GM21529 (cell line): Measurements from ENCODE around the gene AHNAK2.
"Not testable (repeated sequence)": the region's sequence is repeated elsewhere in the genome, so short reads cannot be mapped to it uniquely, and the experiment has no call there.

Experiments
- ATAC-seq: cut with Tn5 transposase; IDR thresholded peaks from one replicate; pipeline ENCODE4 v1.9.1; 2021; ENCODE audit not compliant: unreplicated experiment

Gene AHNAK2

GRCh38 chr14:104954746-104955395, 23.3 kb downstream of the AHNAK2 start:
- no peak for ATAC-seq

- no peak for ATAC-seq
Observed at GRCh38 chr14:104953896-104954656, 24.1 kb downstream of the AHNAK2 start.

GRCh38 chr14:104953097-104953496, 25.1 kb downstream of the AHNAK2 start:
- ATAC-seq = no peak

- not testable (repeated sequence) for ATAC-seq
Observed at GRCh38 chr14:104951863-104952657, 26.1 kb downstream of the AHNAK2 start.

- ATAC-seq = not testable (repeated sequence)
Observed at GRCh38 chr14:104950701-104951100, 27.5 kb downstream of the AHNAK2 start.

- ATAC-seq = no peak
Observed at GRCh38 chr14:104950021-104950420, 28.2 kb downstream of the AHNAK2 start.

- not testable (repeated sequence) for ATAC-seq
Observed at GRCh38 chr14:104949406-104949955, 28.7 kb downstream of the AHNAK2 start.

- ATAC-seq = no peak
Observed at GRCh38 chr14:104948736-104949031, 29.5 kb downstream of the AHNAK2 start.

GRCh38 chr14:104947881-104948735, 30.1 kb downstream of the AHNAK2 start:
- ATAC-seq = not testable (repeated sequence)

GRCh38 chr14:104947201-104947600, 31.0 kb downstream of the AHNAK2 start:
- ATAC-seq = not testable (repeated sequence)

- ATAC-seq = not testable (repeated sequence)
Observed at GRCh38 chr14:104945986-104946965, 31.9 kb downstream of the AHNAK2 start.

- ATAC-seq = not testable (repeated sequence)
Observed at GRCh38 chr14:104945266-104945665, 32.9 kb downstream of the AHNAK2 start.

- ATAC-seq = not testable (repeated sequence)
Observed at GRCh38 chr14:104944436-104945205, 33.6 kb downstream of the AHNAK2 start.

- ATAC-seq = not testable (repeated sequence)
Observed at GRCh38 chr14:104944016-104944308, 34.2 kb downstream of the AHNAK2 start.

GRCh38 chr14:104943216-104944015, 34.8 kb downstream of the AHNAK2 start:
- not testable (repeated sequence) for ATAC-seq

GRCh38 chr14:104942586-104942985, 35.6 kb downstream of the AHNAK2 start:
- no peak for ATAC-seq

- ATAC-seq = no peak
Observed at GRCh38 chr14:104941508-104942365, 36.4 kb downstream of the AHNAK2 start.
